Breast epithelium (tissue), 3 donors: ENCODE results near the gene AMZ1.
"Not testable (repeated sequence)": the region's sequence is repeated elsewhere in the genome, so short reads cannot be mapped to it uniquely, and the experiment has no call there.

Source experiments
- CTCF ChIP-seq, 3 donors: fragments of 450-650 bp; IDR thresholded peaks; one replicate each; pipeline ENCODE4 v1.5.1; 2016 to 2017; ENCODE audit warnings: antibody characterized with exemption in 3 of 3, mild to moderate bottlenecking in 3 of 3, moderate library complexity in 3 of 3
- POLR2A ChIP-seq: fragments of 450-650 bp; IDR thresholded peaks from one replicate; pipeline ENCODE4 v1.6.1; 2016; ENCODE audit warnings: antibody characterized with exemption, mild to moderate bottlenecking, moderate library complexity

- not testable (repeated sequence) for TF ChIP-seq CTCF (IDR thresholded peaks at IDR 0.05); POLR2A
These were observed 60.7 kb downstream of the AMZ1 start for GRCh38 chr7:2748684-2749083.
